Measurements from ENCODE around the gene OVOL3. TPM values are rescaled to one million over a fixed set of nuclear protein-coding genes. Genes with fewer than 3 reads are reported as not detected.

Gene OVOL3
- total RNA-seq, 1 donor from 2014 or later = not detected

DNA sequence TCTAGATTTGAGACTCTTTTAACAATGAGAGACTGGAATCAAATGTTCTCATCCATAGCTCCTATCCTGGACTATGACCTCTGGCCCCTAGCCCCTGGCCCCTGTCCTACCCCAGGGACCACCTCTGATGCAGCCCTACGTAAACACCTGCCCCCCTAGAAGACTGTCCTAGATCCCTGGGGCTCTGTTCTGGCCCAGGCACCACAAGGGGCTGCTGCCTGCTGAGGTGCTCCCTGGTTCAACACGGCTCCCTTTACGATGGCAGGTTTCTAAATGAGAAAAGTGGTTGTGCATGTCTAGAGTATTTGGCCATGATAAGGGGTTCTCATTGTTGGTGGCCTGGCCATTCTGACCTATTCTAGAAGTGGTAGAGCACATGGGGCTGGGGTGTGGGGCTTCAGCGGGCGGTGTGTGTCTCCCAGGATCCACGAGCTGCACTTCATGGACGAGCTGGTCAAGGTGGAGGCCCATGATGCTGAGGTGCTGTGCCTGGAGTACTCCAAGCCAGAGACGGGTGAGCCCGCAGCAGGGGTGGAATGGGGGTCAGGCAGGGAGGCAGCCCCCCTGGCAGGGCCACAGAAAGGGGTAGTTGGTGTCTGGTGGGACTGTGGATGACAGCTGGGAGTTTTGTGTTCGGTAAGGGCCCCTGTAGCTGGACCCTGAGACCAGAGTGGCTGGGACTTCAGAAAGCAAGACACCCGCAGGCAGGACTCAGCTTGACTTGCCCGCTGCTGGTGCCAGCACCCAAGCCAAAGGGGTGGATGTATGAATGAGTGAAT is 26.5 kb upstream of the OVOL3 start:
- no peak for FAIRE-seq
- Histone ChIP-seq H3K36me3 (ENCODE audit: control insufficient read depth, insufficient read depth, low read length) (no peaks in the 10 kb centered on the region), H3K27me3 (ENCODE audit: control insufficient read depth, insufficient read depth, low read length) (no peaks in the 10 kb centered on the region), H3K4me3 (ENCODE audit: low read depth, low read length) (no peak overlapping the region)
- DNase-seq (ENCODE audit: low read depth) = no peak
- TF ChIP-seq CTCF (IDR thresholded peaks at IDR 0.05; ENCODE audit: insufficient read depth, low read length, severe bottlenecking) = no peak

GRCh38 chr19:36086326-36086725 is 24.6 kb upstream of the OVOL3 start:
- no peak for DNase-seq (ENCODE audit: low read depth)
- Histone ChIP-seq H3K36me3 (ENCODE audit: control insufficient read depth, insufficient read depth, low read length) (peaks cover 1% of the 10 kb centered on the region), H3K4me3 (ENCODE audit: low read depth, low read length) (no peak overlapping the region), H3K27me3 (ENCODE audit: control insufficient read depth, insufficient read depth, low read length) (no peaks in the 10 kb centered on the region)
- no peak for TF ChIP-seq CTCF (IDR thresholded peaks at IDR 0.05; ENCODE audit: insufficient read depth, low read length, severe bottlenecking)
- FAIRE-seq = no peak

GRCh38 chr19:36089847-36090246 is 21.1 kb upstream of the OVOL3 start:
- Histone ChIP-seq H3K27me3 (ENCODE audit: control insufficient read depth, insufficient read depth, low read length) (no peaks in the 10 kb centered on the region), H3K36me3 (ENCODE audit: control insufficient read depth, insufficient read depth, low read length) (peaks cover 1% of the 10 kb centered on the region), H3K4me3 (ENCODE audit: low read depth, low read length) (no peak overlapping the region)
- FAIRE-seq = no peak
- no peak for DNase-seq (ENCODE audit: low read depth)
- no peak for TF ChIP-seq CTCF (IDR thresholded peaks at IDR 0.05; ENCODE audit: insufficient read depth, low read length, severe bottlenecking)

- TF ChIP-seq CTCF (IDR thresholded peaks at IDR 0.05; ENCODE audit: insufficient read depth, low read length, severe bottlenecking) = no peak
- Histone ChIP-seq H3K27me3 (ENCODE audit: control insufficient read depth, insufficient read depth, low read length) (no peaks in the 10 kb centered on the region), H3K4me3 (ENCODE audit: low read depth, low read length) (no peak overlapping the region), H3K36me3 (ENCODE audit: control insufficient read depth, insufficient read depth, low read length) (peaks cover 1% of the 10 kb centered on the region)
- FAIRE-seq = no peak
- no peak for DNase-seq (ENCODE audit: low read depth)
Measured at GRCh38 chr19:36090910-36091695, 19.8 kb upstream of the OVOL3 start.

GRCh38 chr19:36092566-36092965 is 18.4 kb upstream of the OVOL3 start:
- FAIRE-seq = no peak

More at GRCh38 chr19:36092566-36092965, 18.4 kb upstream of the OVOL3 start:
- H3K36me3 ChIP-seq (ENCODE audit: control insufficient read depth, insufficient read depth, low read length) = peaks cover 1% of the 10 kb centered on the region
- TF ChIP-seq CTCF (IDR thresholded peaks at IDR 0.05; ENCODE audit: insufficient read depth, low read length, severe bottlenecking) = no peak
- no peaks in the 10 kb centered on the region for H3K27me3 ChIP-seq (ENCODE audit: control insufficient read depth, insufficient read depth, low read length)
- DNase-seq (ENCODE audit: low read depth) = no peak
- H3K4me3 ChIP-seq (ENCODE audit: low read depth, low read length) = no peak overlapping the region
